ENCODE data around the gene CACHD1.

- TF ChIP-seq CTCF (IDR thresholded peaks at IDR 0.05), result peak in 6 of 12 donors; percentile 19 to 43 (median 24)
- TF ChIP-seq POLR2A (IDR thresholded peaks at IDR 0.05), result no peak
Observed at GRCh38 chr1:64553285-64553684, 83.4 kb downstream of the CACHD1 start.
